Right renal pelvis (tissue), 4 donors: ENCODE results near the gene BLVRB. TPM values are rescaled to one million over a fixed set of nuclear protein-coding genes. Genes with fewer than 3 reads are reported as not detected.
A peak's percentile ranks its signal among the peaks of the same experiment; 100 is the strongest.

Source experiments
- DNase-seq, 4 donors: peaks; one replicate each; pipeline ENCODE4 v3.0.0-alpha.2; 2013; ENCODE audit warnings: low read depth in 4 of 4, low spot score in 3 of 4, missing footprints in 1 of 4
- polyA plus RNA-seq, 4 donors: library from polyadenylated mRNA; unstranded; fragments of 120-200 nt; gene quantifications; one replicate each; pipeline ENCODE4 v1.2.1, GENCODE V29; 2013; ENCODE audit not compliant: insufficient read length in 4 of 4

The BLVRB gene
- polyA plus RNA-seq, 4 donors, result 41.4 to 61.2 (median 42.3) TPM

DNA sequence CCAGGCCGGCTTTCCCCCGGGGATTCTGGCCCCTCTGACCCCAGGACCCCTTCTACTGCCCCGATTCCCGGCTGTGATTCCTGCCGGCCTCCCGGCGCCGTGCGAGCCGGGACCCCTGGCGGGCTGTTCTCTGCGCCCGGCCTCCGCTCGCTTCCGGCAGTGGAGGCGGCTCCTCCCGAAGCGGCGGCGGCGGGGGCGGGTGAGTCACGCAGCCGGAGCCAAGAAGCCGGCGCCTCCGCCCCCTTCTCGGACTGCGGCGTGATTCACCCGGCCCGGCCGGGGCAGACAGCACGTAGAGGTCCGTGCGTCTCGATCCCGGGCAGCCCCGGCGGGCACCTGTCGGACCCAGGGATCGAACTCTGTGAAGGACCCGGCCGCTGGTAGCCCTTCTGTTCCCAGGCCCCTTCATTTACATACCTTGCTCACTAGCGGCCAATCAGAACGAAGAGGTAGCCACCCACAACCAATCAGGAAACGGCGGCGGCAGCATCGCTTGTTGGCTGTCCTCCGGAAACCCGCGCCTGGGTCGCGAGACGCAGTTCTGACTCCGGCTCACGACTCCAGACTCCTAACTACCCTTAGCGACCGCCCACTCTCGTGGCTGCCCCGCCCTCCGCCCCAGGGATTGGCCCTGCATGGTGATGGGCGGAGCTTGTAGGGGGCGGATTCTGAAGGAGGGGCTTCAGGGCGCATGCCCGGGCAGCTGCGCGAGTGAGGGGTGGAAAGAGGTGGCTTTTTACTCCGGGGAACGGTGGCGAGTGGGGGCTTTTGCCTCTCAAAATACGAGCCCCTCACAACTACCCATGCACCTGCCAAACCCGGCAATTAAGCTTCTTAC is 39.9 kb downstream of the BLVRB start, which contains the start of gene SERTAD1:
Gene SERTAD1, minus strand, starts transcription at position 543 of the 838 bp plus-strand sequence. CDS start 2,446 bp downstream, outside the sequence.
- peak; percentile 98 to 99 (median 99) for DNase-seq

DNA sequence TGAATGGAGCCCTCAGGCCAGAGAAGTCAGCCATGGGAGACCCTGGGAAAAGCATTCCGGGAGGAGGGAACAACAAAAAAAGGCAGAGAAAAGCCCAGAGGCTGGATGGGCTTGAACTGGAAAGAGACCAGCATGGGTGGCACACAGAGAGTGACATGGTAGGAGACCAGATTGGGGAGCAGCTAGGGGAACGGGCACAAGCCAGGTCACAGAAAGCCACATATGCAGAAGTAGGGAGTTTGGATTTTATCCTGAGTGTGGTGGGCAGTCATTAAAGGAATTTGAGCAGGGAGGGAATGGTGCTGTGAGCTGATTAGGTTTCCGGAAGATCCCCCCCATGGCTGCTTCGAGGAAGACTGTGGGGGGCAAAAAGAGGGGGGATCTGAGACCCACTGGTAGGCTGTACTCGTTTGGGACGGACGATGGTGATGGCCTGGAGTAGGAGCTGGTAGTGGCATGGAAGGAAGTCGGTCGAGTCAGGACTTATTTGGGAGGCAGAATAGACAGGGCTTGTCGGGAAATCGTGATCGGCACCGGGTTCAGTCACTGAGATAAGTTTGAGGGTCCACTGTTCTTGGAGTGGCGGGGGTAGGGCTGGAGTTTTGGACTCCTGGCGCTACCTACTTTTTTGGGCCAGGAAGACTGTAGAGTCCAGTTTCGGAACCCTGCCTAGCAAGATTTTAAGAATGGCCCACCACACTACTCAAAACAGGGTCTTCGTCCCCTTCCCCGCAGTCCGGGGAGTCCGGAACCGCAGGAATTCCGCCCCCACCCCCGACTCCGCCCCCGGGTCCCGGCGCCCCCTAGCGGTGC is 40.7 kb downstream of the BLVRB start:
- no peak for DNase-seq

DNA sequence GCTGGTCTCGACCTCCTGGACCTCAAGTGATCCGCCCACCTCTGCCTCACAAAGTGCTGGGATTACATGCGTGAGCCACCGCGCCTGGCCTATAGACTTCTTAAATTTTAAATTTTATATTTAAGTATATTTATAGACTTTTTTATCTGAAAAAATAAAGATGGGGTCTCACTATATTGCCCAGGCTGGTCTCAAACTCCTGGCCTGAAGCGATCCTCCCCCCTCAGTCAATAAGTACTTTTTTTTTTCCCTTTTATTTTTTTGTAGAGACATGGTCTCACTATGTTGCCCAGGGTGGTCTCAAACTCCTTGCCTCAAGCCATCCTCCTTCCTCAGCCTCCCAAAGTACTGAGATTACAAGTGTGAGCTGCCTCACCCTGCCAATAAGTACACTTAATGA is 41.6 kb downstream of the BLVRB start:
- DNase-seq, result no peak

DNA sequence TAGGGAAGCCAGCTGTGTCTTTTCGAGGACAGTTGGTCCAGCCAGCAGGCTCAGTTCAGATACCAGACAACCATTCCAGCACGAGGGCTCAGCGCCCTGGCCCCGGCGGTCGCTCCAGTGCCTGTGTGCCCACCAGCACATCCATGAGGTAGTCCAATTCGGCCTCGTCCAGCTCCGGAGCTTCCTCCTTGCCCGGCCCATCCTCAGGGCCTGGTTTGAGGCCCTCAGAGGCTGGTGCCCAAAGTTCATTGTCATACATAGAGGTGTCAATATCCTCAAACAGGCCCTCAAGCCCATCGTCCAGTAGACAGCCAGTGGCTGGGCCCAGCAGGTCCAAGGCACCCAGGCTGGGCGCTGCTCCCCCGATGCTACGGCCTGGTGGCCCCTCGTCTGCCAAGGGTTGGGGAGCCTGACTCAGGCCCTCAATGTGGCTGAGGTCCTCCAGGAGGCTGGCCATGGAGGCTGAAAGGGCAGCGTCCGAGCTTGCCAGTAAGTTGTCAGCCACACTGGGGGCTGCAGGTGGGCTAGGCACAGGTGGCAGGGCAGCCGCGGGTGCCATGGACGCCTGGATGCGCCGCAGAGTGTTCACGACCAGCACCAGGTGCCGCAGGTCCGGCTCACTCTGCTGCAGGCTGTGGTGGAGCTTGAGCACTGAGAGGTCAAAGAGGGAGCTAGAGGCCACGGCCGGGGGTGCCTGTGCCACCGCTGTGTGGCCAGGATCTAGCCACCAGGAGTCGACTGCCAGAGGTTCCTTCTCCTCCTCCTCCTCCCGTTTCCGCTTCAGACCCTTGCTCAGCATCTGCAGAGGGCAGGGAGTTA is 42.6 kb downstream of the BLVRB start:
- no peak for DNase-seq

DNA sequence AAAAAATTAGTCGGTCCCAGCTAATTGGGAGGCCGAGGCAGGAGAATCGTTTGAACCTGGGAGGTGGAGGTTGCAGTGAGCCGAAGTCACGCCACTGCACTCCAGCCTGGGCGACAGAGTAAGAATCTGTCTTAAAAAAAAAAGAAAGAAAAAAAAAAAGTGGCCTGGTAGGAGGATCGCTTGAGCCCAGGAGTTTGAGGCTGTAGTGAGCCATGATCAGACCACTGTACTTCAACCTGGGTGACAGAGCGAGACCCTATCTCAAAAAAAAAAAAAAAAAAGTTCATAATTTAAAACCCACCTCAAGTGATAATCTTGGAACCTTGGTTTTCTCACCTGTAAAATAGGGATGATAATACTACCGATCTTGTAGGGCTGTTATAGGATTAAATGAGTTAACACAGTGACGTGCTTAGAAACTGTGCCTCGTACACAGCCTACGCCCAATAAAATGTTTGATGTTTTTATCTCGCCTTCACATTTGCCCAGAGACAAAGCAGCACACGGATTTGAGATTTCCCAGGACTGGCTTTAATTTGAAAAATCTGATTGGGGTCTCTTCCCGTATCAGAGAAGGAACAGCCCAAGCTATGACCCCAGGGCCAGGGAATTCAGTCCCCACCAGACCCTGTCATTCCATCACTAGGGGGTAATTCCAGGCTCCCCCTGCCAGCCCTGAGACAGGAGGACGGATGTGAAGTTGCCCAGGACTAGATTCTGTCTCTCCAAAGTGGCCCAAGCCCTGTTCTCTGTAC is 43.4 kb downstream of the BLVRB start:
- DNase-seq, result no peak

DNA sequence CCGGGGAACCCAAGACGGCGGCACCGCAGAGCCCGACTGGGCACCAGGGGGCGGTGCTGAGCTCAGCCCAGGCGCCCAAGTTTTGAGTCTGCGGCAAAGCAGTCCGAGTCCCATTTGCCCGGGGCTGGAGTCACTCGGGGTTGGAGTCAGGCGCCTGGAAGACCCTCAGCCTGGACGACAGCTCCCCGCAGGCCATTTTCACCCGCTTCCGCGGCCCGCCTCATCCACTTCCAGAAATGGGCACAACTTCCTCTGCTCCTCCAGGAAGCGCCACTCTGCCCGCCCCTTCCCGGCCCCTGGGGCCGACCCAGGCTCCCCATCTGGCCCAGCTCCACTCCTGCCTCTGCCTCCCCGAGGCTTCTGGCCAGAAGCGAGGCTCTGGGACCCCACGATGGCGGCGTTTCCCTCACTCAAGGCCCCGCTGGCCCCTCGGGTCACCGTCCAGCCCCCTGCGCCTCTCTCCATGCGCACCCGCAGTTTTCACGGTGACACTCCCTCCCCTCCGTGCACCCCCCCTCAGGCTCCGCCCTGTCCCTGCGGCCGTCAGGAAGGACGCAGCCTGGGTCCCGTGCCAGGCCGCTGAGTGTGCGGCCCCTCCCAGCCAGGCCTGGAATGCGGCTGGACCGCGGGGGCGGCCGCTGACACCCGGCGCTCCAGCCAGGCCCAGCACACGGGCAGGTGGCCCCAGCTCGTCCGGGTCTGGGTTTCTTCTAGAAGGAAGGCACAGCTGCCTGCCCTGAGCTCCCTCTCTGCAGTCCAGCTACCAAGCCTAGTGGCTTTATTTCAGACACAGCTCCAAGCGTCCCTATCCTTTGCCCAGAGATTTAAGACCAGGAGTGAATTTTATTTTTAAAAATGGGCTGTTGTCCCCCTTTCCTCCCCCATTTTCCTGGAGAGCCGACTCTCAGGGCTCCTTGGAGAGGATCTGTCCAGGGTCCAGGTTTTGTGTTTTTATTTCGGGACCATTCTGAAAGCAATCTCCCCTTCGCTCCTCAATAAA is 44.5 kb downstream of the BLVRB start:
- peak; percentile 74 to 91 (median 87) for DNase-seq

DNA sequence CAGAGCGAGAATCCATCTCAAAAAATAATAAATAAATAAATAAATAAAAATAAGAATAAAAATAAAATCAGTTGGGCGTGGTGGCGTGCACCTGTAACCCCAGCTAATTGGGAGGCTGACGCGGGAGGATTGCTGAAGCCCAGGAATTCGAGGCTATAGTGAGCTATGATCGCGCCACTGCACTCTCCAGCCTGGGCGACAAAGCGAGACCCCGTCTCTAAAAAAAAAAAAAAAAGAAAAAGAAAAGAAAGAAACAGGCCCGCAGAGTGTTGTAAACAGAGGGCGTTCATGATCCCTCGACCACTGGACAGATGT is 45.1 kb downstream of the BLVRB start:
- no peak for DNase-seq

DNA sequence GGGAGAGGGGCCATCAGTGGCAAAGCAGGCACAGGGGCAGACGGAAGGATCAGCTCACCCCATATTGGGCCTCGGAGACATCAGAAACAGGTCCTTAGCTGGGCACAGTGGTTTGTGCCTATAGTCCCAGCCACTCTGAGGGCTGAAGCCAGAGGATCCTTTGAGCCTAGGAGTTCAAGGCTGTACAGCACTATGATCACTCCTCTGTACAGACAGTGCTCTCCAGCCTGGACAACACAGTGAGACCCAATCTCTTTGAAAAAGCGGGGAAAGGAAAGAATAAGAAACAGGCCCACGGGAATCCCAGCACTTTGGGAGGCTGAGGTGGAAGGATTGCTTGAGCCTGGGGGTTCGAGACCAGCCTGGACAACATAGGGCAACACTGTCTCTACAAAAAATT is 45.8 kb downstream of the BLVRB start:
- DNase-seq, result no peak

DNA sequence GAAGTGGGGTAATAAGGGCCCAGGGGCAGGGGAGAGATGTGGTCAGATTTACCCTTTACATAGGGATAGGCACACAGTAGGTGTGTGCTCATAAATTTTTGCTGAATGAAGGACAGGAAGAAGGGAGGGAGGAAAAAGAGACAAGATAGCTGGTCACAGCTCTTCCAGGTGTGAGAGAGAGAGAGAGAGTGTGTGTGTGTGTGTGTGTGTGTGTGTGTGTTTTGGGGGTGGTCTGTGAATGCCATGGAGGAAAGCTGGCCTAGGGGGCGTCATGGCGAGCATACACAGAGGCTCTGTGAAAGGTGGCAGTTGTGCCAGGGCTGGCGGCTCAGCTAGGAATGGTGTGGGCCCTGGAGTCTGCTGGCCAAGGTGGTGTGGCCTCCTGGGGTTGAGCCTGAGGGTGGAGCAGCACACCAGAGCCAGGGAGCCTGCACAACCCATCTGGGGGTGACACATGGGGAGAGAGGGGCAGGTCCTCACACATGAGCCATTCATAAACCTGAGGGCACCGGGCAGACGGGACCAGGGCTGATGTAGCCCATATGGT is 46.4 kb downstream of the BLVRB start:
- DNase-seq, result no peak

DNA sequence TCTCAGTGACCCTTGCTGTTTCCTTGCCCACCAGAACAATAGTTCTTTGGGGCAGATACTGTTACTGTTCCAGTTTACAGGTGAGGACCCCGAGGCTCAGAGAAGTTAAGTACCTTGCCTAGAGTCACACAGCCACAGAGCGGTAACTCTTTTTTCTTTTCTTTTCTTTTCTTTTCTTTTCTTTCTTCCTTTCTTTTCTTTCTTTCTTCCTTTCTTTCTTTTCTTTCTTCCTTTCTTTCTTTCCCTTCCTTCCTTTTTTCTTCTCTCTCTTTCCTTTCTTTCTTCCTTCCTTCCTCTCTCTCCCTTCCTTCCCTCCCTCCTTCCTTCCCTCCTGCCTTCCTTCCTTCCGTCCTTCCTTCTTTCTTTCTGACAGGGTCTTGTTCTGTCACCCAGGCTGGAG is 47.5 kb downstream of the BLVRB start:
- no peak for DNase-seq

DNA sequence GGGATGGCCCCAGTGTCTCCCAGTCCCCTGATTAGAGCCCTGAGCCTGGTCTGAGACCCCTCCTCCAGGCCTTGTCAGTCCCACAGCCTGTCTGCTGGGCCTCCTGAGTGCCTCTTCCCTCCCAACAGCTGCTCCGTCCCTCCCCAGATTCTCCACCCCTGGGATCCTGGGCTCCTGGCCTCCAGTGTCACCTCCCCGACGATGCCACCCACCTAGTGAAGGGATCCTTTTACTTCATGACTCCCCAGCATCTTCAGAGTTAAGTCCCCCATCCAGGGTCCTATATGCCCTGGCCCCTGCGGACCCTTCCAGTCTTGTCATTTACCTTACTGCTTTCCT is 47.9 kb downstream of the BLVRB start:
- no peak for DNase-seq

DNA sequence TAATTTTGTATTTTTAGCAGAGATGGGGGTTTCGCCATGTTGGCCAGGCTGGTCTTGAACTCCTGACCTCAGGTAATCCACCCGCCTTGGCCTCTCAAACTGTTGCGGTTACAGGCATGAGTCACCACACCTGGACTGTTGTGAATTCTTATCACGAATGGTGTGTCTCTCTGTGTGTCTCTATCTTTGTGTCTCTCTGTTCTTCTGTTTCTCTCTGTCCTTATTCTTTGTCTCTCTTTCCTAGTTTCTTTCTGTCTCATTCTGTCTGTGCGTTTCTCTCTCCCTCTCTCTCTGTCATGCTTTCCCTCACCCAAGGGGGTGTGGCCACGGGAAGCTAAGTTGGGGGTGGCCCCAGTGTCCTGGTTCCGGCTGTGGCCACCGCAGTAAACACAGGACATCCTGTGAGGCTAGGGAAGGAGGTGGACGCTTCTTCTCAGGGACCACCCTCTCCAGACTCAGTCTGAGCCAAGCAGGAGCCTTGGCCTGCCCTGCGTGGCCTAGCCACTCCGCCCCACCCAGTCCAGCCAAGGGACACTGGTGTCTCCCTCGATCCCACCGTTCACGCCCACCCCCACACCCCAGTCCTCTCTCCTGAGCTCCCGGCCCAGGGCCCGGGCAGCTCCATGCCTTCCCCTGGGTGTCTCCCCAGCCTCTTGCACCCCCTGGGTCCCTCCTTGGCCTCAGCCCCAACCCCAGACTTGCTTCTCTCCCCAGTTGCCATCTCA is 48.5 kb downstream of the BLVRB start:
- DNase-seq, result no peak

DNA sequence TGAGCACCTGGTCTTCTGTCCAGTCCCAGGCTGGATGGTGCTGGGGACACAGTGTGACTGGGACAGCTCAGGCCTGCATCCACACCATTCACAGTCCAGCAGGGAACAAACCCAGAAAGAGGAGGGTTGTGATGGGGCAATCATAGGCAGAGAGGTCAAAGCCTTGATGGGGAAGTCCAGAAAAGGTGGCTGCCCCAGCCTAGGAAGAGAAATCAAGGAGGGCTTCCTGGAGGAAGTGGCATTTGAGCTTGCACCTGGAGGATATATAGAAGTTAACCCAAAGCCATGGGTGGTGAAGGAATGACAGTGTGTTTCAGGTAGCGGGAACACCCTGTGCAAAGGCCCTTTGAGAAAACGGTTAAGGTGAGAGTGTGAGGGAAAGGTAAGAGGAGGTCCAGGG is 49.8 kb downstream of the BLVRB start:
- DNase-seq, result no peak

DNA sequence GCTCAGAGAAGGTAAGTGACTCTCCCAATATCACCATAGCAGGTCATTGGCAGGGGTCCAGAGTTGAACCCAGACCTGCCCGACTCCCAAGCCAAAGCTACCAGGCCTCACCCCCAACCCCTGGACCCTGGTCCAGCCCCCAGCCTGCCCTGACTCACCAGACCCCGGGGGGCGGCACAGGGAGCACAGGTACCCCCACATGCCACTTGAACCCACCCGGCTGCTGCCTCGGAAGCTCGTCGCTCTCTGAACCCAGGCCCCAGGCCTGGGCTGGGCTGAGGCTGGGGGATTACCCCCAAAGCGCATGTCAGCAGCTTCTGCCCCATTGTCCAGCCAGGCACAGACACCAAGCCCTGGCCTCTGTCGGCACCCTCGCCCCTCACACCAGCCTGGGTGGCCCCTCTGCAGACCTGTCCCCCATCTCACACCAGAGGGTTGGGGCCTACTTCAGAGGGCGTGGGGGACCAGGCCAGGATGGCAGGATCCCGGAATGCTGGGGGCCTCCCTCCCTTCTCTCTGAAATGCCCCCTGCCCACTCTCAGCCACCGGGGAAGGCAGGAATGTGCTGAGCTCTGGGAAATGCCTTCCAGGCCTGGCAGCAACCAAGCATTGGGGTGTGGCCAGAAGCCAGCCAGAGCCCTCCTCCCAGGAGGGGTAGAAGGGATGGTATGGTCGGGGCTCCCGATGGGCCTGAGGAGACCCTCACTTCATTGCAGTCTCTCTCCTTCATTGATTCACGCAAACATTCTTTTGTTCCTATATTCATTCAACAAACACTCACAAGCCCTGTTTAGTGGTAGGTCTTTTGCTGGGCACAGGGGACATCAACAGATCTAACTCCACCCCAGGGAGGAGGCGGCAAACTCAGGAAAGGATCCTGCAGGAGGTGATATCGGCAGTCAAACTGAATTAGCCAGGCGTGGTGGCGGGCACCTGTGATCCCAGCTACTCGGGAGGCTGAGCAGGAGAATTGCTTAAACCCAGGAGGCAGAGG is 50.7 kb downstream of the BLVRB start:
- no peak for DNase-seq

DNA sequence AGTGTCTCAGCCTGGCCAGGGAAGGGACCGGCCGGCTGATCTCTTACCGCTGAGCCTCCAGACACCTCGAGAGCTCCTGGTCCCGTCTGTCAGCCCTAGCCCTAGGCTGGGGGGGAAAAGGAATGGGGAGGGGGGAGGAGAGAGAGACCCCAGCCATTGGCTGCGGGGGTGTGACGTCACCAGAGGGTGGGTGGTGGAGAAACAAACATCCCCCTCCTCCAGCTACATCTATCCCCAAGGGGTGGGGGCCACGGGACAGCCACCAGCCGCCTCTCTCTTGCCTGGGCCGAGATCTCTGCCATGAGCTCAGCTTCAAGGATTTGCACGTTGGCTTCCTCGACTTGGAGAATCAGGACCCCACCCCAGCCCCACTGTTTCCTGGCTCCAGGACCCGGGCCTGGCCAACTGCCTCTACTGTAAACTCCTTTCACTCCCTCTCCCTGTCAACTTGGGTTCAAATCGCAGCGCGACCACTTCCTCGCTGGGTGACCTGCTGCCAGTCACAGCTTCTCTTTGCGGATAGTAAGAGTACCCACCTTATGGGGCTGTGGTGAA is 52.2 kb downstream of the BLVRB start, which contains the start of gene PRX:
Gene PRX, minus strand, starts transcription at position 88 of the 555 bp plus-strand sequence. CDS start 5,446 bp downstream, outside the sequence.
- DNase-seq, result no peak

DNA sequence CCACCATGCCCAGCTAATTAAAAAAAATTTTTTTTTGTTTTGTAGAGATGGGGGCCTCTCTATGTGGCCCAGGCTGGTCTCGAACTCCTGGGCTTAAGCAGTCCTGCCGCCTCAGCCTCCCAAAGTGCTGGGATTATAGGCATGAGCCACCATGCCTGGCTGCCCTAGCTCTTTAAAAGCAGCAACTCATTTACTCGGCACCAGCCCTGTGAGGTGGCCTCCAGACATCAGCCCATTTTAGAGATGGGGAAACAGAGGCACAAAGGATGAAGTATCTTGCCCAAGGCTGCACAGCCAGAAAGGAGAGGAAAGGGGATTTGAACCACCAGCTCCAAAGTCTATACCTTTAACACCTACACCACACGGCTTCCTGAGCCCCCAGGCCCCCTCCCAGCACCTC is 52.7 kb downstream of the BLVRB start:
- no peak for DNase-seq
